GM12878 (cell line): ENCODE measurements around the gene ANKRD11. TPM values are rescaled to one million over a fixed set of nuclear protein-coding genes. Genes with fewer than 3 reads are reported as not detected.
A peak's percentile ranks its signal among the peaks of the same experiment; 100 is the strongest.

Experiments used
- CEBPB ChIP-seq, 2 experiments: fragments of 150-350 bp in 1 of 2; IDR thresholded peaks; 2 replicates each; pipeline ENCODE4 v1.6.1; 2012 to 2014; ENCODE audit warnings: low read depth in 2 of 2, low read length in 2 of 2, borderline replicate concordance in 1 of 2, inconsistent platforms in 1 of 2
- CHD2 ChIP-seq: IDR thresholded peaks from 2 replicates; pipeline ENCODE4 v1.6.1; 2011; ENCODE audit warnings: low read depth, low read length, improper control_type of control experiment, borderline replicate concordance
- CHD4 ChIP-seq: fragments of 200-600 bp; sonication (generic); IDR thresholded peaks from 2 replicates; pipeline ENCODE4 v1.6.1; 2016; ENCODE audit warnings: mild to moderate bottlenecking
- NFXL1 ChIP-seq: fragments of 450-650 bp; IDR thresholded peaks from 2 replicates; pipeline ENCODE4 v1.6.1; 2017; ENCODE audit warnings: antibody characterized with exemption, mild to moderate bottlenecking, borderline replicate concordance
- NR2C1 ChIP-seq: fragments of 450-650 bp; IDR thresholded peaks from 2 replicates; pipeline ENCODE4 v1.6.1; 2017; ENCODE audit warnings: antibody characterized with exemption, mild to moderate bottlenecking, moderate library complexity
- POLR2AphosphoS5 ChIP-seq: IDR thresholded peaks from 2 replicates; pipeline ENCODE4 v1.6.1; 2011; ENCODE audit warnings: mild to moderate bottlenecking, low read length, inconsistent platforms
- RB1 ChIP-seq: fragments of 450-650 bp; formaldehyde crosslinking; IDR thresholded peaks from 2 replicates; pipeline ENCODE4 v1.6.1; 2017; ENCODE audit warnings: mild to moderate bottlenecking, borderline replicate concordance
- RELA ChIP-seq: fragments of 450-650 bp; IDR thresholded peaks from 2 replicates; pipeline ENCODE4 v1.8.0; 2014; ENCODE audit warnings: borderline replicate concordance; ENCODE audit not compliant: partially characterized antibody
- SIN3A ChIP-seq: IDR thresholded peaks from 2 replicates; pipeline ENCODE4 v1.6.1; 2012; ENCODE audit warnings: low read depth, low read length, improper control_type of control experiment
- SMARCA5 ChIP-seq: fragments of 450-650 bp; IDR thresholded peaks from 2 replicates; pipeline ENCODE4 v1.6.1; 2017; ENCODE audit warnings: mild to moderate bottlenecking
- SPI1 ChIP-seq: IDR thresholded peaks from 2 replicates; pipeline ENCODE4 v1.6.1; 2011; ENCODE audit warnings: low read depth, mild to moderate bottlenecking, low read length, moderate library complexity, borderline replicate concordance; ENCODE audit not compliant: insufficient read depth
- TAF1 ChIP-seq: IDR thresholded peaks from 2 replicates; pipeline ENCODE4 v1.6.1; 2011; ENCODE audit warnings: mild to moderate bottlenecking, low read depth, low read length, borderline replicate concordance
- TBL1XR1 ChIP-seq: IDR thresholded peaks from 2 replicates; pipeline ENCODE4 v1.6.1; 2012; ENCODE audit warnings: low read depth, low read length, improper control_type of control experiment
- ZZZ3 ChIP-seq: IDR thresholded peaks from 2 replicates; pipeline ENCODE4 v1.6.1; 2011; ENCODE audit warnings: low read depth; ENCODE audit not compliant: control insufficient read depth, insufficient read length
- polyA plus RNA-seq, 11 experiments: library from polyadenylated mRNA; depleted of rRNA in 4 of 11; unstranded in 6 of 11; stranded (reverse) in 5 of 11; fragments of >200 nt; fragmentation: Nextera tagmentation in 4 of 11; fragmentation: Illumina TruSeq in 1 of 11; extraction: Ambion mirVana in 4 of 11; extraction: Trizol in 1 of 11; gene quantifications; 1 replicate in 1 of 11; 2 replicates in 10 of 11; pipeline versions ENCODE4 v1.2.1 to v1.2.3, GENCODE V29; 2011 to 2016; ENCODE audit warnings: inconsistent platforms in 2 of 11, missing spikeins in 2 of 11, low read depth in 1 of 11
- total RNA-seq, 4 experiments: library from RNA; depleted of rRNA in 3 of 4; stranded (reverse); fragments of >200 nt in 3 of 4; fragmentation: Illumina TruSeq in 1 of 4; extraction: Trizol in 1 of 4; gene quantifications; 2 replicates each; pipeline versions ENCODE4 v1.2.1 to v1.2.3, GENCODE V29; 2013 to 2021
- TF ChIP-seq, protein P1 (sequence below): IDR thresholded peaks from 2 replicates; pipeline ENCODE4 v1.6.1; 2012; ENCODE audit warnings: low read depth, low read length, improper control_type of control experiment
- TF ChIP-seq, protein P2 (sequence below): fragments of 450-650 bp; IDR thresholded peaks from 2 replicates; pipeline ENCODE4 v1.6.1; 2017; ENCODE audit warnings: low read depth, mild to moderate bottlenecking, moderate library complexity
- TF ChIP-seq, protein P3 (sequence below): fragments of 150-350 bp; IDR thresholded peaks from 2 replicates; pipeline ENCODE4 v1.6.1; 2016; ENCODE audit warnings: low read depth, low read length
- TF ChIP-seq, protein P4 (sequence below): fragments of 450-650 bp; IDR thresholded peaks from 2 replicates; pipeline ENCODE4 v1.6.1; 2018; ENCODE audit warnings: mild to moderate bottlenecking, low read depth, moderate library complexity; ENCODE audit not compliant: partially characterized antibody

The ANKRD11 gene
- total and polyA plus RNA-seq, 10 of the 15 experiments (the other 5 are each of a cell fraction or from before 2014, with no cell fraction given) = 5.1 to 103 (median 27.4) TPM

DNA sequence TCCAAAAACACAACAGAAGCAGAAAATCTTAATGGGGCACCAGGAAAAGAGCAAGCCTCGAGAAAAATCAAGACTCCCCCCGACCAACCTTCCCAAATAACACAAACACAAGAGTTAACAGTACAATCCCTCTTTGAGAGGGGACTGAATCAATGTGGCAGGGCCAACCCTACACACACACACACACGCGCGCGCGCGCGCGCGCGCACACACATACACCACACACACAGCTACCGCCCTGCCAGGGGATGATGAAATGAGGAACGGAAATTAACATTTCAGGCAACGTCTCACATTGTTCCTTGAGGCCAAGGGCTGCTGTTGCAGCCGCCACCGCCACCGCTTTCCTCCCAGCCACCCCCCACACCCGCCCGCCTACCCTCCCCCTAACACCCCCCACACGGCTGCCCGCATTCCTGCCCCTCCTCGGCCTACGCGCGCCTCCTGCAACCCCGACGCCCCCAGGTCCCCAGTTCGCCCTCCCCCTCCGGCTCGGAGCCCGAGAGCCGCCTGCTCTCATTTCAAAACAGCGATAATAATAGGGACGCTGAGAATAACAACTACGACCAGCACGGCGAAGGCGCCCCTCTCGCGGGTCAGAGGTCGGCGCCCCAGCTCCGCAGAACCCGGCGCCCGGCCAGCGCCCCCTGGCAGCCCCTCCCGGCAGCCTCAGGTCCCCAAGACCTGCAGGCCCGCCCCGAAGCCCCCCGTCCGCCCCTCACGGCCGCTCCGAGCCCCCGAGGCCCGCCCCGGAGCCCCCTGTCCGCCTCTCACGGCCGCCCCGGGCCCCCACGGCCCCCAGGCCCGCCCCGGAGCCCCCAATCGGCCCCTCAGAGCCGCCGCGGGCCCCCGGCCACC lies 1.1 kb downstream of the ANKRD11 start (continued):
- TF ChIP-seq SPI1 = peak; percentile 72; the same call in 1 of the 2 replicates
- no peak for TF ChIP-seq TBL1XR1
- TF ChIP-seq, protein P1, sequence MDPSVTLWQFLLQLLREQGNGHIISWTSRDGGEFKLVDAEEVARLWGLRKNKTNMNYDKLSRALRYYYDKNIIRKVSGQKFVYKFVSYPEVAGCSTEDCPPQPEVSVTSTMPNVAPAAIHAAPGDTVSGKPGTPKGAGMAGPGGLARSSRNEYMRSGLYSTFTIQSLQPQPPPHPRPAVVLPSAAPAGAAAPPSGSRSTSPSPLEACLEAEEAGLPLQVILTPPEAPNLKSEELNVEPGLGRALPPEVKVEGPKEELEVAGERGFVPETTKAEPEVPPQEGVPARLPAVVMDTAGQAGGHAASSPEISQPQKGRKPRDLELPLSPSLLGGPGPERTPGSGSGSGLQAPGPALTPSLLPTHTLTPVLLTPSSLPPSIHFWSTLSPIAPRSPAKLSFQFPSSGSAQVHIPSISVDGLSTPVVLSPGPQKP = 0 out of 2 replicates have a peak, but pooled peaks have one; percentile 28
- TF ChIP-seq NFXL1 = no peak
- TF ChIP-seq, protein P2, sequence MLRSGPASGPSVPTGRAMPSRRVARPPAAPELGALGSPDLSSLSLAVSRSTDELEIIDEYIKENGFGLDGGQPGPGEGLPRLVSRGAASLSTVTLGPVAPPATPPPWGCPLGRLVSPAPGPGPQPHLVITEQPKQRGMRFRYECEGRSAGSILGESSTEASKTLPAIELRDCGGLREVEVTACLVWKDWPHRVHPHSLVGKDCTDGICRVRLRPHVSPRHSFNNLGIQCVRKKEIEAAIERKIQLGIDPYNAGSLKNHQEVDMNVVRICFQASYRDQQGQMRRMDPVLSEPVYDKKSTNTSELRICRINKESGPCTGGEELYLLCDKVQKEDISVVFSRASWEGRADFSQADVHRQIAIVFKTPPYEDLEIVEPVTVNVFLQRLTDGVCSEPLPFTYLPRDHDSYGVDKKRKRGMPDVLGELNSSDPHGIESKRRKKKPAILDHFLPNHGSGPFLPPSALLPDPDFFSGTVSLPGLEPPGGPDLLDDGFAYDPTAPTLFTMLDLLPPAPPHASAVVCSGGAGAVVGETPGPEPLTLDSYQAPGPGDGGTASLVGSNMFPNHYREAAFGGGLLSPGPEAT = peak; percentile 66; the same call in 1 of the 2 replicates
- peak; percentile 56; the same call in 1 of the 2 replicates for TF ChIP-seq RB1
- peak; percentile 71; the same call in 1 of the 2 replicates for TF ChIP-seq SMARCA5
- peak; percentile 82 for TF ChIP-seq NR2C1
- no peak for TF ChIP-seq ZZZ3
- TF ChIP-seq POLR2AphosphoS5 = peak; percentile 81
- no peak for TF ChIP-seq CEBPB (IDR thresholded peaks at IDR 0.05; ENCODE audit: borderline replicate concordance in 1 of 2, low read depth in 2 of 2, low read length in 2 of 2)
- TF ChIP-seq, protein P3, sequence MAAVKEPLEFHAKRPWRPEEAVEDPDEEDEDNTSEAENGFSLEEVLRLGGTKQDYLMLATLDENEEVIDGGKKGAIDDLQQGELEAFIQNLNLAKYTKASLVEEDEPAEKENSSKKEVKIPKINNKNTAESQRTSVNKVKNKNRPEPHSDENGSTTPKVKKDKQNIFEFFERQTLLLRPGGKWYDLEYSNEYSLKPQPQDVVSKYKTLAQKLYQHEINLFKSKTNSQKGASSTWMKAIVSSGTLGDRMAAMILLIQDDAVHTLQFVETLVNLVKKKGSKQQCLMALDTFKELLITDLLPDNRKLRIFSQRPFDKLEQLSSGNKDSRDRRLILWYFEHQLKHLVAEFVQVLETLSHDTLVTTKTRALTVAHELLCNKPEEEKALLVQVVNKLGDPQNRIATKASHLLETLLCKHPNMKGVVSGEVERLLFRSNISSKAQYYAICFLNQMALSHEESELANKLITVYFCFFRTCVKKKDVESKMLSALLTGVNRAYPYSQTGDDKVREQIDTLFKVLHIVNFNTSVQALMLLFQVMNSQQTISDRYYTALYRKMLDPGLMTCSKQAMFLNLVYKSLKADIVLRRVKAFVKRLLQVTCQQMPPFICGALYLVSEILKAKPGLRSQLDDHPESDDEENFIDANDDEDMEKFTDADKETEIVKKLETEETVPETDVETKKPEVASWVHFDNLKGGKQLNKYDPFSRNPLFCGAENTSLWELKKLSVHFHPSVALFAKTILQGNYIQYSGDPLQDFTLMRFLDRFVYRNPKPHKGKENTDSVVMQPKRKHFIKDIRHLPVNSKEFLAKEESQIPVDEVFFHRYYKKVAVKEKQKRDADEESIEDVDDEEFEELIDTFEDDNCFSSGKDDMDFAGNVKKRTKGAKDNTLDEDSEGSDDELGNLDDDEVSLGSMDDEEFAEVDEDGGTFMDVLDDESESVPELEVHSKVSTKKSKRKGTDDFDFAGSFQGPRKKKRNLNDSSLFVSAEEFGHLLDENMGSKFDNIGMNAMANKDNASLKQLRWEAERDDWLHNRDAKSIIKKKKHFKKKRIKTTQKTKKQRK = no peak
- TF ChIP-seq RELA = peak; percentile 17
- TF ChIP-seq CHD4 = no peak
- no peak; the same call in none of the 2 replicates for TF ChIP-seq CHD2
- TF ChIP-seq SIN3A = peak; percentile 88
- peak; percentile 54 for TF ChIP-seq TAF1
- TF ChIP-seq, protein P4, sequence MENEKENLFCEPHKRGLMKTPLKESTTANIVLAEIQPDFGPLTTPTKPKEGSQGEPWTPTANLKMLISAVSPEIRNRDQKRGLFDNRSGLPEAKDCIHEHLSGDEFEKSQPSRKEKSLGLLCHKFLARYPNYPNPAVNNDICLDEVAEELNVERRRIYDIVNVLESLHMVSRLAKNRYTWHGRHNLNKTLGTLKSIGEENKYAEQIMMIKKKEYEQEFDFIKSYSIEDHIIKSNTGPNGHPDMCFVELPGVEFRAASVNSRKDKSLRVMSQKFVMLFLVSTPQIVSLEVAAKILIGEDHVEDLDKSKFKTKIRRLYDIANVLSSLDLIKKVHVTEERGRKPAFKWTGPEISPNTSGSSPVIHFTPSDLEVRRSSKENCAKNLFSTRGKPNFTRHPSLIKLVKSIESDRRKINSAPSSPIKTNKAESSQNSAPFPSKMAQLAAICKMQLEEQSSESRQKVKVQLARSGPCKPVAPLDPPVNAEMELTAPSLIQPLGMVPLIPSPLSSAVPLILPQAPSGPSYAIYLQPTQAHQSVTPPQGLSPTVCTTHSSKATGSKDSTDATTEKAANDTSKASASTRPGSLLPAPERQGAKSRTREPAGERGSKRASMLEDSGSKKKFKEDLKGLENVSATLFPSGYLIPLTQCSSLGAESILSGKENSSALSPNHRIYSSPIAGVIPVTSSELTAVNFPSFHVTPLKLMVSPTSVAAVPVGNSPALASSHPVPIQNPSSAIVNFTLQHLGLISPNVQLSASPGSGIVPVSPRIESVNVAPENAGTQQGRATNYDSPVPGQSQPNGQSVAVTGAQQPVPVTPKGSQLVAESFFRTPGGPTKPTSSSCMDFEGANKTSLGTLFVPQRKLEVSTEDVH = peak; percentile 65
